AG10803 (cell line): ENCODE data around the gene ZNF236.

Experiments used
- DNase-seq: peaks from one replicate; pipeline ENCODE4 v3.0.0; 2010; ENCODE audit warnings: low read depth
- H3K4me3 ChIP-seq: 2 replicates; pipeline ENCODE4 v1.5.1; 2011; ENCODE audit warnings: mild to moderate bottlenecking, low read length, control low read depth
- CTCF ChIP-seq: conservative IDR thresholded peaks from 2 replicates; pipeline ENCODE4 v1.5.1; 2011; ENCODE audit warnings: mild to moderate bottlenecking, low read length, control low read depth, inconsistent platforms

The ZNF236 gene

GRCh38 chr18:76875390-76876325 is 53.3 kb downstream of the ZNF236 start:
- peak; percentile 13 for DNase-seq
- peak; percentile 62 for TF ChIP-seq CTCF
- no peak overlapping the region for H3K4me3 ChIP-seq

- no peak for TF ChIP-seq CTCF
- H3K4me3 ChIP-seq, result no peak overlapping the region
- no peak for DNase-seq
Observed at GRCh38 chr18:76878426-76878825, 56.1 kb downstream of the ZNF236 start.

- no peak for DNase-seq
- no peak overlapping the region for H3K4me3 ChIP-seq
- TF ChIP-seq CTCF, result no peak
Observed at GRCh38 chr18:76880026-76880425, 57.7 kb downstream of the ZNF236 start.

- no peak for TF ChIP-seq CTCF
- DNase-seq, result no peak
- H3K4me3 ChIP-seq, result no peak overlapping the region
Observed at GRCh38 chr18:76881744-76882143, 59.4 kb downstream of the ZNF236 start.

GRCh38 chr18:76882146-76882545 is 59.8 kb downstream of the ZNF236 start:
- no peak for TF ChIP-seq CTCF
- no peak for DNase-seq
- H3K4me3 ChIP-seq, result no peak overlapping the region

- no peak overlapping the region for H3K4me3 ChIP-seq
- no peak for DNase-seq
- TF ChIP-seq CTCF, result no peak
Observed at GRCh38 chr18:76885001-76885400, 62.6 kb downstream of the ZNF236 start.

- no peak overlapping the region for H3K4me3 ChIP-seq
- no peak for DNase-seq
- TF ChIP-seq CTCF, result no peak
Observed at GRCh38 chr18:76886112-76886511, 63.8 kb downstream of the ZNF236 start.
